OCI-LY1 (cell line): ENCODE measurements around the gene RASGRF1.

Experiments
- EZH2 ChIP-seq: fragments of 200-600 bp; sonication (generic), shearing (Covaris generic); IDR thresholded peaks from 2 replicates; pipeline ENCODE4 v1.8.0; 2017; ENCODE audit warnings: borderline replicate concordance, mixed run types, mild to moderate bottlenecking, antibody characterized with exemption, low read length, moderate library complexity, mixed read lengths
- TF ChIP-seq, protein P1 (sequence below): fragments of 200-600 bp; sonication (generic), shearing (Covaris generic); IDR thresholded peaks from 2 replicates; pipeline ENCODE4 v1.5.1; 2017; ENCODE audit warnings: mild to moderate bottlenecking, antibody characterized with exemption, low read length, moderate library complexity, mixed read lengths

DNA sequence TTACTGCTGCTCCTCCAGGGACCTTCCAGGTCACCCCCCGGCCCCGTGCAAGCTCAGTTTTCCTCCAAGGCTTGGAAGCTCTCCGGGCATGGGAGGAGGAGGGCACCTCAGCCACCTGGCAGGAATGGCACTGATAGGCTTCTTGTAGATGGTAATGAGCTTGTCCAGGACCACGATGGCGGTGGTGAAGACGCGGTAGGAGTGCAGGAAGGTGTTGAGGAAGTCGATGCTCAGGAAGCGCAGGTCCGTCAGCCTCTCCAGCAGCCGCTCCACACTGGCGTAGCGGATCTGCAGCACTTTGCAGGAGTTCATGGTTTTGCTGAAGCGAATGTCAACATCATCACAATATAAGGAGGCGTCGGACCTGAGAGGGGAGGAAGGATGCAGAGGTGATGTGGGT is 84.5 kb downstream of the RASGRF1 start:
- TF ChIP-seq, protein P1, sequence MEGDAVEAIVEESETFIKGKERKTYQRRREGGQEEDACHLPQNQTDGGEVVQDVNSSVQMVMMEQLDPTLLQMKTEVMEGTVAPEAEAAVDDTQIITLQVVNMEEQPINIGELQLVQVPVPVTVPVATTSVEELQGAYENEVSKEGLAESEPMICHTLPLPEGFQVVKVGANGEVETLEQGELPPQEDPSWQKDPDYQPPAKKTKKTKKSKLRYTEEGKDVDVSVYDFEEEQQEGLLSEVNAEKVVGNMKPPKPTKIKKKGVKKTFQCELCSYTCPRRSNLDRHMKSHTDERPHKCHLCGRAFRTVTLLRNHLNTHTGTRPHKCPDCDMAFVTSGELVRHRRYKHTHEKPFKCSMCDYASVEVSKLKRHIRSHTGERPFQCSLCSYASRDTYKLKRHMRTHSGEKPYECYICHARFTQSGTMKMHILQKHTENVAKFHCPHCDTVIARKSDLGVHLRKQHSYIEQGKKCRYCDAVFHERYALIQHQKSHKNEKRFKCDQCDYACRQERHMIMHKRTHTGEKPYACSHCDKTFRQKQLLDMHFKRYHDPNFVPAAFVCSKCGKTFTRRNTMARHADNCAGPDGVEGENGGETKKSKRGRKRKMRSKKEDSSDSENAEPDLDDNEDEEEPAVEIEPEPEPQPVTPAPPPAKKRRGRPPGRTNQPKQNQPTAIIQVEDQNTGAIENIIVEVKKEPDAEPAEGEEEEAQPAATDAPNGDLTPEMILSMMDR = no peak
- no peak for TF ChIP-seq EZH2
